ENCODE data around the gene MRI1.

Gene MRI1

DNA sequence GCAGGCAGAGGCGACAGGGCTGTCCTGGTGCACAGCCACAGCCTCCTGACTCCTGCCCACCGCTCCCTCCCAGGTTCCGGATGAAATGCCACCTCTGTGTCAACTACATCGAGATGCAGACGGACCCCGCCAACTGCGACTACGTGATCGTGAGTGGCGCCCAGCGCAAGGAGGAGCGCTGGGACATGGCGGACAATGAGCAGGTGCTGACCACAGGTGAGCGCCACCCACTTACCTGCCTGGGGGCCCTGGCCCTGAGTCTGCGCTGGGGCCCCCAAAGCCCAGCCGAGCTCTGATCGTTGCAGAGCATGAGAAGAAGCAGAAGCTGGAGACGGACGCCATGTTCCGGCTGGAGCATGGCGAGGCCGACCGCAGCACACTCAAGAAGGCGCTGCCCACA is 5.5 kb upstream of the MRI1 start:
- no peak for DNase-seq (ENCODE audit: low read depth)
- TF ChIP-seq, protein P1, sequence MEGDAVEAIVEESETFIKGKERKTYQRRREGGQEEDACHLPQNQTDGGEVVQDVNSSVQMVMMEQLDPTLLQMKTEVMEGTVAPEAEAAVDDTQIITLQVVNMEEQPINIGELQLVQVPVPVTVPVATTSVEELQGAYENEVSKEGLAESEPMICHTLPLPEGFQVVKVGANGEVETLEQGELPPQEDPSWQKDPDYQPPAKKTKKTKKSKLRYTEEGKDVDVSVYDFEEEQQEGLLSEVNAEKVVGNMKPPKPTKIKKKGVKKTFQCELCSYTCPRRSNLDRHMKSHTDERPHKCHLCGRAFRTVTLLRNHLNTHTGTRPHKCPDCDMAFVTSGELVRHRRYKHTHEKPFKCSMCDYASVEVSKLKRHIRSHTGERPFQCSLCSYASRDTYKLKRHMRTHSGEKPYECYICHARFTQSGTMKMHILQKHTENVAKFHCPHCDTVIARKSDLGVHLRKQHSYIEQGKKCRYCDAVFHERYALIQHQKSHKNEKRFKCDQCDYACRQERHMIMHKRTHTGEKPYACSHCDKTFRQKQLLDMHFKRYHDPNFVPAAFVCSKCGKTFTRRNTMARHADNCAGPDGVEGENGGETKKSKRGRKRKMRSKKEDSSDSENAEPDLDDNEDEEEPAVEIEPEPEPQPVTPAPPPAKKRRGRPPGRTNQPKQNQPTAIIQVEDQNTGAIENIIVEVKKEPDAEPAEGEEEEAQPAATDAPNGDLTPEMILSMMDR (conservative IDR thresholded peaks at IDR 0.05; ENCODE audit: low read depth, low read length), result no peak
- no peak overlapping the region for H3K4me3 ChIP-seq (ENCODE audit: low read depth, low read length)

DNA sequence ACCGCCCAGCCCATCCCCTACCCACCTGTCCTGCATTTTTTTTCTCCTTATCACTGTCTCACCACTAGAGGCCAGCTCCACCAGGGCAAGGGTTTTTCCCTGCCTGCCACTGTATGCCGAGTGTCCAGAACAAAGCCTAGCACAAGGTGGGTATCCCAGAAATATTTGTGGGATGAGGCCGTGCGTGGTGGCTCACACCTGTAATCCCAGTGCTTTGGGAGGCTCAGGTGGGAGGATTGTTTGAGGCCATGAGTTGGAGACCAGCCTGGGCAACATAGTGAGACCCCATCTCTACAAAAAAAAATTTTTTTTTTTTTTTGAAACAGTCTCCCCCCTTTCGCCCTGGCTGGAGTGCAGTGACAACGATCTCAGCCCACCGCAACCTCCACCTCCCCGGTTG is 2.9 kb upstream of the MRI1 start:
- H3K4me3 ChIP-seq (ENCODE audit: low read depth, low read length), result no peak overlapping the region
- TF ChIP-seq, protein P1 (conservative IDR thresholded peaks at IDR 0.05; ENCODE audit: low read depth, low read length), result peak; percentile 15
- no peak for DNase-seq (ENCODE audit: low read depth)

DNA sequence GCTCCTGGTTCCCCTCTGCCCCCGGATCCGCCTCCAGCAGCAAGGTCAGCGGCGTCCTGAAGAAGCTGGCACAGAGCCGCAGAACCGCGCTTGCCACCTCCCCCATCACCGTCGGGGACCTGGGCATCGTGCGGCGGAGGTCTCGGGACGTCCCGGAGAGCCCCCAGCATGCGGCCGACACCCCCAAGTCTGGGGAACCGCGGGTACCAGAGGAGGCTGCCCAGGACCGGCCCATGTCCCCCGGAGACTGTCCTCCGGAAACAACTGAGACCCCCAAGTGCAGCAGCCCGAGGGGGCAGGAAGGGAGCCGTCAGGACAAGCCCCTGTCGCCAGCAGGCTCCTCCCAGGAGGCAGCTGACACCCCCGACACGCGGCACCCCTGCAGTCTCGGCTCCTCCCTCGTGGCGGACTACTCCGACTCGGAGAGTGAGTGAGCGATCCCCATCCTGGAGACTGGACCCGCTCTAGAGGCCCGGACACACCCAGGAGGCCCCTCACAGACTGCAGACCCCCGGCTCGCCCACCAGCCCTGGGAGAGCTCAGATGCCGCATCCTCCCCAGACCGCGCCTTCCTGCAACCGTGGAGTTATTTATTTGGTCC is 1.6 kb upstream of the MRI1 start:
- TF ChIP-seq, protein P1 (conservative IDR thresholded peaks at IDR 0.05; ENCODE audit: low read depth, low read length), result no peak
- no peak for DNase-seq (ENCODE audit: low read depth)
- H3K4me3 ChIP-seq (ENCODE audit: low read depth, low read length), result no peak overlapping the region

DNA sequence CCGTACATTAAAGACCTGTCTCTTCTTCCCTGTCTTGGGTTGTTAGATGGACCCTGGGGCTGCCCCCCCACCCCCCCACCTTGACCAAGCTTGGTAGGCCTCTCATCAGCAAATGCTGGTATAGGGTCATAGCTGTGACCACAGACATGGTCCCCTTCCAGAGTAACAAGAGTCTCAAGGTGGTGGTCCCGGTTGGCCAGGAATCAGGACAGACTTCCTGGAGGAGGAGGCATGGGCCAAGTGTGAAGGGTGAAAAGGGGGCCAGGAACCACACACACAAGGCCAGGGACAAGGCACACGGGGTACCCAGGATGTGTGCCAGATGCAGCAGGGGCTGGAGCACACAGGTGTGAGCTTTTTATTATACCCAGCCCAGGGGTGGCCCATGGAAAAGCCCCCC is 1.1 kb upstream of the MRI1 start:
- H3K4me3 ChIP-seq (ENCODE audit: low read depth, low read length), result no peak overlapping the region
- TF ChIP-seq, protein P1 (conservative IDR thresholded peaks at IDR 0.05; ENCODE audit: low read depth, low read length), result no peak
- DNase-seq (ENCODE audit: low read depth), result no peak

DNA sequence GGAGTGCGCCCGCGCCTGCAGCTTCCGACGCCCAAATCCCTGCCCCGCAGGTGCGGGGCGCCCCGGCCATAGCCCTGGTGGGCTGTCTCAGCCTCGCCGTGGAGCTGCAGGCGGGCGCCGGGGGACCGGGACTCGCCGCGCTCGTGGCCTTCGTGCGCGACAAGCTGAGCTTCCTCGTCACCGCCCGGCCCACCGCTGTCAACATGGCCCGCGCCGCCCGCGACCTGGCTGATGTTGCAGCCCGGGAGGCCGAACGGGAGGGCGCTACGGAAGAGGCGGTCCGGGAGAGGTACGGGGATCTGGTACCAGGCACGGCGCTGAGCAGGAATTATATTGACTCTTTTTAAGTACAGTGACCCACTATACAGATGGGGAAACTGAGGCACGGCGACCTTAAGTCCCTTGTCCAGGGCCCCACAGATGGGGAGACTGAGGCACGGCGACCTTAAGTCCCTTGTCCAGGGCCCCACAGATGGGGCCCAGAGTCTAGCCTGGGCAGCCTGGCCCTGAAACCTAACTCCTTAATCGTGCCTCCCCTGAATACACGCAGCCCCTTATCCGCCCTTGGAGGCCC is 586 bp downstream of the MRI1 start:
- peak; percentile 35 for DNase-seq (ENCODE audit: low read depth)
- H3K4me3 ChIP-seq (ENCODE audit: low read depth, low read length), result peak overlapping the region; percentile 89
- TF ChIP-seq, protein P1 (conservative IDR thresholded peaks at IDR 0.05; ENCODE audit: low read depth, low read length), result no peak

DNA sequence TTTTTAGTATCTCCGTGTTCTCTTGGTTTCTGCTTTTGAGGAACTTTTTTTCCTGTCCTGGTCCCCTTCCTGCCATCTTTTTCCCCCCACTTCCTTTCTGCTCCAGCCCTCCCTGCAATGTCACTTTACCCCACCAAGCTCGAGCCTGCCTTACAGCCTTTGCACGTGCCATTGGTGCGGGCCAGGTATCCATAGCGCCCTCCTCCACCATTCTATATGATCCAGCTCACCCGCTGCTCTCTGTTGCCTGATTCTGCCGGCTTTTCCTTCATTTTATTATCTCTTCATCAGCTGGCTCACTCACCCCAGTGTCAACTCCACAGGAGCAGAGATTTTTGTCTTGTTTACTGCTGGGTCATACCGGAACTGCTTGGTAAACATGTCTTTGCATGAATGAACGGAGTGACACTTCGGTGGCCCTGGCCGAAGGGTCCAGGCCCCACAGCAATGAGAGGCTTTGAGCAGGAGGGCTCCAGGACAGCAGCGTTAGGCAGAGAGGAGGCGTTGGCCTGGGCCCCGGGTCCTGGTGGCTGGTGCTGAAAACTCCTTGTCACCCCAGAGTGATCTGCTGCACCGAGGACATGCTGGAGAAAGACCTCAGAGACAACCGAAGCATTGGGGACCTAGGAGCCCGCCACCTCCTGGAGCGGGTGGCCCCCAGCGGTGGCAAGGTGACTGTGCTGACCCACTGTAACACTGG is 1.2 kb downstream of the MRI1 start:
- TF ChIP-seq, protein P1 (conservative IDR thresholded peaks at IDR 0.05; ENCODE audit: low read depth, low read length), result no peak
- DNase-seq (ENCODE audit: low read depth), result no peak
- H3K4me3 ChIP-seq (ENCODE audit: low read depth, low read length), result peak overlapping the region; percentile 89
